Endothelial cell of umbilical vein (primary cell): Measurements from ENCODE around the gene GARIN5B. TPM values are rescaled to one million over a fixed set of nuclear protein-coding genes. Genes with fewer than 3 reads are reported as not detected.

Source experiments
- BruUV-seq: library from RNA; stranded (reverse); fragments of 400-500 nt; replicated peaks from 2 replicates; lab custom pipeline; 2021; lab: Mats Ljungman, UMichigan
- CTCF ChIA-PET: fragments of 300-600, 350-600 bp; sonication (Branson Sonifier 250); formaldehyde crosslinking; loops from one replicate; lab custom pipeline; 2021; ENCODE audit warnings: antibody characterized with exemption, inconsistent platforms; lab: Charles Lee
- POLR2A ChIA-PET: fragments of 300-600, 350-600 bp; sonication (Branson Sonifier 250); formaldehyde crosslinking; loops from one replicate; lab custom pipeline; 2021; ENCODE audit warnings: antibody characterized with exemption, inconsistent platforms; lab: Charles Lee
- DNase-seq: peaks from one replicate; pipeline ENCODE4 v3.0.0-alpha.2; 2011; ENCODE audit warnings: low read depth, low spot score
- FAIRE-seq: peaks from 2 replicates; lab custom pipeline; 2011; peaks lifted over from hg19 to GRCh38; lab: Jason Lieb, UNC
- H2AFZ ChIP-seq: 2 replicates; pipeline ENCODE4 v1.6.0; 2012; ENCODE audit warnings: low read depth, low read length, control low read depth, inconsistent platforms
- H3K27ac ChIP-seq: 2 replicates; pipeline ENCODE4 v1.5.1; 2011; ENCODE audit warnings: low read depth, mild to moderate bottlenecking, control low read depth, low read length, moderate library complexity; ENCODE audit not compliant: insufficient read depth
- H3K27me3 ChIP-seq, 2 experiments: 2 replicates each; pipeline versions ENCODE4 v1.6.0 to v1.6.1; 2011; ENCODE audit warnings: low read length in 2 of 2, mixed read lengths in 1 of 2; ENCODE audit not compliant: control insufficient read depth in 2 of 2, insufficient read depth in 2 of 2
- H3K36me3 ChIP-seq, 2 experiments: 2 replicates in 1 of 2; 3 replicates in 1 of 2; pipeline ENCODE4 v1.5.1; 2011; ENCODE audit warnings: low read length in 2 of 2, mild to moderate bottlenecking in 1 of 2, moderate library complexity in 1 of 2; ENCODE audit not compliant: control insufficient read depth in 2 of 2, insufficient read depth in 2 of 2; ENCODE audit errors: extremely low read depth in 1 of 2
- H3K4me1 ChIP-seq: 3 replicates; pipeline ENCODE4 v1.5.1; 2011; ENCODE audit warnings: mild to moderate bottlenecking, low read length; ENCODE audit not compliant: control insufficient read depth, insufficient read depth; ENCODE audit errors: extremely low read depth
- H3K4me2 ChIP-seq: 2 replicates; pipeline ENCODE4 v1.6.1; 2011; ENCODE audit warnings: low read length, control low read depth, mixed read lengths; ENCODE audit not compliant: insufficient read depth
- H3K4me3 ChIP-seq, 3 experiments: fragments of 200-600 bp in 1 of 3; sonication (generic), shearing (Covaris generic) in 1 of 3; replicated peaks in 1 of 3; 2 replicates each; pipeline ENCODE4 v1.5.1; 2011 to 2016; ENCODE audit warnings: control low read depth in 3 of 3, low read length in 3 of 3, mild to moderate bottlenecking in 2 of 3, inconsistent platforms in 1 of 3, low read depth in 1 of 3, moderate library complexity in 1 of 3; ENCODE audit not compliant: insufficient read depth in 1 of 3
- H3K79me2 ChIP-seq: 2 replicates; pipeline ENCODE4 v1.6.0; 2012; ENCODE audit warnings: low read length, inconsistent platforms; ENCODE audit not compliant: control insufficient read depth, insufficient read depth
- H3K9ac ChIP-seq: replicated peaks from 2 replicates; pipeline ENCODE3; 2011; ENCODE audit warnings: low read length, control low read depth; ENCODE audit not compliant: insufficient read depth; ENCODE audit errors: extremely low read depth
- H3K9me1 ChIP-seq: replicated peaks from 3 replicates; pipeline ENCODE4 v1.6.0; 2011; ENCODE audit warnings: mild to moderate bottlenecking, low read length; ENCODE audit not compliant: control insufficient read depth, insufficient read depth; ENCODE audit errors: extremely low read depth
- H3K9me3 ChIP-seq: replicated peaks from 2 replicates; pipeline ENCODE4 v1.5.1; 2012; ENCODE audit warnings: low read length, inconsistent platforms; ENCODE audit not compliant: control insufficient read depth, insufficient read depth
- H4K20me1 ChIP-seq: replicated peaks from 2 replicates; pipeline ENCODE3; 2011; ENCODE audit warnings: mild to moderate bottlenecking, low read length; ENCODE audit not compliant: control insufficient read depth, insufficient read depth; ENCODE audit errors: extremely low read depth
- JUN ChIP-seq: IDR thresholded peaks from 2 replicates; pipeline ENCODE4 v1.6.1; 2011; ENCODE audit warnings: borderline replicate concordance, low read depth; ENCODE audit not compliant: insufficient read length, insufficient read depth
- MYC ChIP-seq: IDR thresholded peaks from one replicate; pipeline ENCODE4 v1.6.1; 2011; ENCODE audit warnings: mild to moderate bottlenecking, low read depth, low read length
- POLR2A ChIP-seq: IDR thresholded peaks from 2 replicates; pipeline ENCODE4 v1.6.1; 2012; ENCODE audit warnings: low read depth, mild to moderate bottlenecking, control low read depth, low read length
- POLR2AphosphoS5 ChIP-seq: IDR thresholded peaks from 2 replicates; pipeline ENCODE4 v1.6.1; 2012; ENCODE audit warnings: low read depth, mild to moderate bottlenecking, control low read depth, low read length, moderate library complexity; ENCODE audit not compliant: insufficient read depth
- dilution Hi-C: fragments of 300-500 bp; cut with MboI; formaldehyde crosslinking; loops from one replicate; pipeline ENCODE4 v1.15.0; 2019; ENCODE audit warnings: low sequenced_read_pairs; ENCODE audit not compliant: extremely low pct_ligation_motif_present
- intact Hi-C: fragments of 100-400 bp; cut with micrococcal nuclease; formaldehyde crosslinking; loops from one replicate; pipeline ENCODE4 v1.10.0; 2022
- polyA plus RNA-seq, 4 experiments: library from polyadenylated mRNA; depleted of rRNA in 3 of 4; stranded (reverse) in 3 of 4; unstranded in 1 of 4; fragments of >200 nt; gene quantifications; 2 replicates each; pipeline versions ENCODE4 v1.2.1 to v1.2.3, GENCODE V29; 2011 to 2012; ENCODE audit warnings: missing spikeins in 1 of 4
- total RNA-seq: library from RNA; stranded (reverse); gene quantifications from 2 replicates; pipeline ENCODE4 v1.2.3, GENCODE V29; 2021
- TF ChIP-seq, protein P1 (sequence below): IDR thresholded peaks from 2 replicates; pipeline ENCODE4 v1.6.1; 2011; ENCODE audit not compliant: insufficient read depth, insufficient read length
- TF ChIP-seq, protein P2 (sequence below), 2 donors: IDR thresholded peaks; 1 replicate in 1 of 2; 2 replicates in 1 of 2; pipeline ENCODE4 v1.5.1; 2011; ENCODE audit warnings: low read length in 2 of 2, mild to moderate bottlenecking in 2 of 2, moderate library complexity in 2 of 2, control low read depth in 1 of 2, inconsistent platforms in 1 of 2, low read depth in 1 of 2; ENCODE audit not compliant: insufficient read depth in 1 of 2; ENCODE audit errors: extremely low read depth in 1 of 2

GARIN5B gene
- total and polyA plus RNA-seq, 2 donors (not counting 3 experiments of a cell fraction or from before 2014, with no cell fraction given) = not detected

DNA sequence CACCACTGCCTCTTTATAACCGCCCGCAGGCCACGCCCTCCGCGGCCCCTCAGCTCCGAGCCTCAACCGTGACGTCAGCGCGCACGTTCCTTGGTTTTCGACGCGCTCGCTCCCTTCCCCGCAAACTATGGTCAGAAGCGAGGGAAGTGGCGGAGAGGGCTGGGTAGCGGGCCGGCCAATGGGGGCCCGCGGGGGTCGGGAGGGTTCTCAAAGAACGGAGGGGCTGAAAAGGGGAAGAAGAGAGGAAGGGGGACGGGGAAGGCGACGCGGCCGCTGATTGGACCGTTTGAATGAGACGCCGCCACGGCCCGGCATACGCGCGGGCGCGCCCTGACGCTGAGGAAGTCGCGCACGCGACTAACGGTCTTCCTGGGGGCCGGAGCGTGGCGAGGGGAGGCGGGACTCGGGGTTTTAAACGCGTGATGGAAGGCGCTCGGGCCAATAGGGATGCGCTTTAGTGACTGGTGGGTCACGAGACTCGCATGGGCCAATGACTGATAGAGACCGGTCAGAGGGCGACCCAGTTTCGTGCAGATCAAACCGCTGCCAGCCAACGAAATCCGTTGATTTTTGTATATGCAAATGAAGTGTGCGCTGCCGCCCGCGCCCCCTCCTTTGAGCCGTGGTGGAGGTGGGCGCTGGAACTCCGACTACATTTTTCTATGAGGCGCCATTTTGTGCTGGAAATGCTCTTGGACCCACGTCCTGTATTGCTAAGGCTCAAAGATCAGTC is 44.9 kb upstream of the GARIN5B start:
- Histone ChIP-seq H3K4me1 (peaks cover 13% of the 10 kb centered on the region), H3K9me1 (no peaks in the 10 kb centered on the region), H3K27ac (peak overlapping the region; percentile 90), H4K20me1 (no peaks in the 10 kb centered on the region), H3K9me3 (no peaks in the 10 kb centered on the region), H3K27me3 (peaks cover 2 to 5% of the 10 kb centered on the region in 2 experiments), H3K4me2 (peak overlapping the region; percentile 64), H3K9ac (peak overlapping the region; percentile 93), H2AFZ (peak overlapping the region; percentile 90), H3K36me3 (peaks cover under 1 to 6% of the 10 kb centered on the region in 2 experiments), H3K4me3 (peak overlapping the region in 2 of 3 experiments; percentile 28 to 90), H3K79me2 (peaks cover 39% of the 10 kb centered on the region)
- TF ChIP-seq, protein P1, sequence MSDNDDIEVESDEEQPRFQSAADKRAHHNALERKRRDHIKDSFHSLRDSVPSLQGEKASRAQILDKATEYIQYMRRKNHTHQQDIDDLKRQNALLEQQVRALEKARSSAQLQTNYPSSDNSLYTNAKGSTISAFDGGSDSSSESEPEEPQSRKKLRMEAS = peak; percentile 71
- TF ChIP-seq MYC = peak; percentile 74
- TF ChIP-seq, protein P2, sequence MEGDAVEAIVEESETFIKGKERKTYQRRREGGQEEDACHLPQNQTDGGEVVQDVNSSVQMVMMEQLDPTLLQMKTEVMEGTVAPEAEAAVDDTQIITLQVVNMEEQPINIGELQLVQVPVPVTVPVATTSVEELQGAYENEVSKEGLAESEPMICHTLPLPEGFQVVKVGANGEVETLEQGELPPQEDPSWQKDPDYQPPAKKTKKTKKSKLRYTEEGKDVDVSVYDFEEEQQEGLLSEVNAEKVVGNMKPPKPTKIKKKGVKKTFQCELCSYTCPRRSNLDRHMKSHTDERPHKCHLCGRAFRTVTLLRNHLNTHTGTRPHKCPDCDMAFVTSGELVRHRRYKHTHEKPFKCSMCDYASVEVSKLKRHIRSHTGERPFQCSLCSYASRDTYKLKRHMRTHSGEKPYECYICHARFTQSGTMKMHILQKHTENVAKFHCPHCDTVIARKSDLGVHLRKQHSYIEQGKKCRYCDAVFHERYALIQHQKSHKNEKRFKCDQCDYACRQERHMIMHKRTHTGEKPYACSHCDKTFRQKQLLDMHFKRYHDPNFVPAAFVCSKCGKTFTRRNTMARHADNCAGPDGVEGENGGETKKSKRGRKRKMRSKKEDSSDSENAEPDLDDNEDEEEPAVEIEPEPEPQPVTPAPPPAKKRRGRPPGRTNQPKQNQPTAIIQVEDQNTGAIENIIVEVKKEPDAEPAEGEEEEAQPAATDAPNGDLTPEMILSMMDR (IDR thresholded peaks at IDR 0.05; ENCODE audit: extremely low read depth in 1 of 2, insufficient read depth in 1 of 2, low read depth in 1 of 2, low read length in 2 of 2) = no peak
- TF ChIP-seq JUN = no peak
- peak; percentile 58 for TF ChIP-seq POLR2A
- TF ChIP-seq POLR2AphosphoS5 = no peak
- ChIA-PET POLR2A (interaction anchor here (0.6 to 2.0 kb wide), 20 partner anchors 12 to 321 kb away, joined by 3 to 15 read pairs (median 4); partner anchors contain the start of genes FIZ1, HSPBP1, ISOC2 and KMT5C), CTCF (interaction anchor here (0.7 to 1.4 kb wide), 6 partner anchors 10 to 247 kb away, joined by 3 to 5 read pairs (median 3); no protein-coding TSS in a partner anchor)
- DNase-seq (peak; percentile 100), FAIRE-seq (peak; percentile 99)
- no TSS peak for BruUV-seq
- dilution Hi-C loops (no loop called here), intact Hi-C loops (loop anchor here (1.0 to 2.0 kb wide), 6 partner anchors 23 to 267 kb away; partner anchors contain the start of genes ISOC2, KMT5C, PPP6R1 and RPL28)
